GM19328 (cell line): Measurements from ENCODE around the gene LRMDA.

ENCODE experiments used
- ATAC-seq: cut with Tn5 transposase; IDR thresholded peaks from one replicate; pipeline ENCODE4 v1.9.1; 2021; ENCODE audit warnings: mild to moderate bottlenecking, moderate library complexity; ENCODE audit not compliant: unreplicated experiment

LRMDA gene

DNA sequence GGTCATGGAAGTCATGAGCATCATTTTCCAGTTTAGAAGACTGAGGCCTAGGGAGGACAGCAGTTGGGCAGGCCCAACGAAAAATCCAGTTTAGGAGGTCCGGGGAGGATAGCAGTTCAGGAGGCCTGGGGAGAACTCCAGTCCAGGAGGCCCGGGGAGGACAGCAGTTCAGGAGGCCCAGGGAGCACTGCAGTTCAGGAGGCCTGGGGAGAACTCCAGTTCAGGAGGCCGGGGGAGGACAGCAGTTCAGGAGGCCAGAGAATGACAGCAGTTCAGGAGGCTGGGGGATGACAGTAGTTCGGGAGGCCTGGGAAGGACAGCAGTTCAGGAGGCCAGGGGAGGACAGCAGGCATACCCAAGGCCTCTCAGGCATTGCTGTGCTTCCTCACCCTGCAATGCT is 453.4 kb downstream of the LRMDA start:
- ATAC-seq: no peak

DNA sequence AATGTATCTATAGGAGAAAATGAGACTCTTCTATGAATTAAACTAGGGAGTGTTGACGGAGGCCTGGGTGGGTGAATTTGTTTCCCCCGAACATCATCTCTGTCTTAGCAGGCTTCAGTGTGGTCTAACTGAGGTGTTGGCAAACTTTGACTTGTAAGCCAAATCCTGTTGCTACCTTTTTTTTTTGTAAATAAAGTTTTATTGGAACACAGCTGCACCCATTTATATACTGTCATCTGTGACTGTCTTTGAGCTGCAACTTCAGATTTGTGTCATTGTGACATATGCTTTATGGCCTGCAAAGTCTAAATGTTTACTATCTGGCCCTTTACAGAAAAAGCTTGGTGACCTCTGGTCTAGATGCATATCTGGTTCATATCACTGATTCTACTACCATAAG is 455.9 kb downstream of the LRMDA start:
- no peak for ATAC-seq

DNA sequence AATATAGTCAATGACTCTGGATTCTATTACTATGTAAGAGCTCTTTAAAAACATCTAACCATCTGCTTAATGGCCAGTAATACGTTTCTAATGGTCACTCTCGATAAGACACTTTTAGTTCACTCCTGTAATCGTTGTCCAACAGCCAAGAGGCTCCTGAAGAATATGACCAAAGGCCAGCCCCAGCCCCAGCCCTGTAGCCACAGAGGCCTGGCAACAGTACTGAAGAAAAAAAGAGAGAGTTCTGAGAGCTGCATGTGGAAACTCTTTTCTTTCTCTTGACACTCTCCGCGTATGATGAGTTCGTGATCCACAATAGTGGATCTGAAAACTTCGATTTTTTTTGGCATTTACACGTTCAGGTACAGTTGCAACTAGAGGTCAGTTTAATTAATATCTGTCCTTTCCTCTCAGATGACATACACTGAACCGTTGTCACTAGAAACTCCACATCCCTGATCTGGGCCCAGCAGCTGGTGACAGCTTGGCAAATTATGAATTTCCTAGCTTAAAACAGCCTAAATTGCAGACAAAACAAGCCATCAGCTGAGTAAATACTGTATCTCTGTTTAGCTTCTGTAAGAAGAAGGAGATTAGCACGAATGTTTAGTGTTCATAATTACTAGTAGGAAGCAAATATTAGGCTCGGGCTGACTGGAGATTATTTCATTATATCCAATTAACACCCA is 456.7 kb downstream of the LRMDA start:
- ATAC-seq: no peak

DNA sequence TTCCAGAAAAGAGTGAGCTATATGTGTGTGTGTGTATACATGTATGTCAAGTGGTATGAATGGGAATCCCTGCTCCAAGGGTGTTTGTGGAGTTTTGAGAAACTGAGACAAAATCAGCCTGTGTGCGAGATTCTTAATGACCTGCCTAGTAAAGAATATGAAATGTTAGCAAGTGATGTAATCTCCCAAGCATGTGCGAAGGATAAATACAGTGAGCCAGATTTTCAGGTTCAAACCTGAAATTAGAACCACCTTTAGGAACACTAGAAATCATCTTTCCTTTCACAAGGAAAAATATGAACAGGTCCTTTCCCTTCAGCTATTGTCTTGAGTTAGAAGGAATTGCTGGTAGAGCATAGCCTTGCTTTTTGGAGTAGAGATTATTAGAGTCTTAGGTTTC is 457.6 kb downstream of the LRMDA start:
- ATAC-seq: no peak

DNA sequence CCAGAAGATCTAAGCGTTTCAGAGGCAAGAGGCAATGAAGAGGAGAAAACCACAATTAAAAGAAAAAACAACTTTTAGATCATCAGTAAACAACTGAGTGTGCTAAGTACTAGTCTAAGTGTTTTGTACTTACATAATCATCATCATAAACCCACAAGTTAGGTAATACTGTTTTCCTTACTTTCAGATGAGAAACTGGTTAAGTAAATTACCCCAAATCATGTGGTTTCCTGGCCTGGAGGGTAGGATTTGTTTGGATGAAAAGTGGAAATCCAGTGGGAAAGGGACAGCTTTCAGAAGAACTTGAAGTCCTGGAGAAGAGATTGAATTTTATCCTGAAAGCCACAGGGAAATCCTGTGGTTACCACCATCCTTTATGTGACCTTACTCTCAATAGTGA is 463.3 kb downstream of the LRMDA start:
- ATAC-seq: no peak

DNA sequence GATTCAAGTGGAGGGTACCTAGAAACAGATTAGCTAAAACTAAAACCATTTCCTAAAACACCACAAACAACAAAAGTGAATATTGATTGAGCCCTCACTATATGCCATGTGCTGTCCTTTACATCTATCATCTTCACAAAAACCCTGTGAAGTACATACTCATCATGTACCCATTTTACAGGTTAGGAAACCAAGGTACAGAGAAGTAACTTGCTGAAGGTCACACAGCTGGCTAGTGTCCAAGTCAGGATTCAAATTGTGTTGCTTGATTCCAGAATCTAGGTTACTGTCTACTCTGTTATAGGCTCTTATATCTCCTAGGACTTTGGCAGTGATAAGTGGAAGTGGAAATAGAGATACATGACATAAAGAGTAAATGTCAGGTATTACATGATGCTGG is 463.8 kb downstream of the LRMDA start:
- ATAC-seq: no peak

DNA sequence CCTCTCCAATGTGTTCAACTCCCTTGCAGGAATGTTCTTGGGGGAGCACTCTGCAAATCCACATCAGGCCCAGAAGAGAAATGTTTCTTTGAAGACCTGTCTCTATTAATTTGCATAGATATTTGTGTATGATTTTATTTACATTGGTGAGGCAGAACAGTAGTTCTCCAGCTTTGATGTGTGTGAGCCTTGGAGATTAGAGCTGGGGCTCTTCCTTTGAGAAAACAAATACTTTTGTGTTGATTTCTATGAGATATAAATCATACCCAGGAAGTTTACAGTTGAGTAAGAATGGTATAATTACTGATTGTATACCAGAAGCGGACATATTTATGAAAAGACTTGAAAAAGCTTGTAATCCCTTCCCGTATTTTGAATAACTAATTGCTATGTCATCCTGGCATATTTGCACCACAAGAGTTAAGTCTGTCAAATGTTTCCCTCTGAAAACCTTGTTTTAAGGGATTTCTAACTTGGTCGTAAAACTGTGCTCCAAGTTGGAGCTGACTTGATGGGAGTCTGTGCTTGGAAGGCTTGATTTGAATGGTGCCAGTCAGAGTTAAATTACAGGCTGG is 468.5 kb downstream of the LRMDA start:
- ATAC-seq: no peak

DNA sequence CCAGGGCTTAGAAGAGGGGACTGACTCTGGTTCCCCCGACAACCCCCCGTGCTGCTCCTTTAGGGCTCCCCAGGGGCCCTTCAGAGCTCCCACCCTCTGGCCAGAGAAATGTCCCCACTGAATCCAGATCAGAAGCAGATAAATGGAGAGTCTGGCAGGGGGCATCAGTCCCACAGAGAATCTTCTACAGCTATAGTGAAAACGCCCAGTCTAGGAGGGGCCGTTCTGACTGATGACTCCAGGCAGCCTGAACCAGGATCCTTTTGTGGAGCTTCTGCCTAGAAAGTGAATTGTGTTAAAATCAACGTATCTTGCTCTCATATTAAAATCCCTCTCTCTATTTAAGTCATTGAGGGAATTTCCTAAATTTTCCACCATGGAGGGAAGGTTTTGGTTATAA is 471.4 kb downstream of the LRMDA start:
- no peak for ATAC-seq

DNA sequence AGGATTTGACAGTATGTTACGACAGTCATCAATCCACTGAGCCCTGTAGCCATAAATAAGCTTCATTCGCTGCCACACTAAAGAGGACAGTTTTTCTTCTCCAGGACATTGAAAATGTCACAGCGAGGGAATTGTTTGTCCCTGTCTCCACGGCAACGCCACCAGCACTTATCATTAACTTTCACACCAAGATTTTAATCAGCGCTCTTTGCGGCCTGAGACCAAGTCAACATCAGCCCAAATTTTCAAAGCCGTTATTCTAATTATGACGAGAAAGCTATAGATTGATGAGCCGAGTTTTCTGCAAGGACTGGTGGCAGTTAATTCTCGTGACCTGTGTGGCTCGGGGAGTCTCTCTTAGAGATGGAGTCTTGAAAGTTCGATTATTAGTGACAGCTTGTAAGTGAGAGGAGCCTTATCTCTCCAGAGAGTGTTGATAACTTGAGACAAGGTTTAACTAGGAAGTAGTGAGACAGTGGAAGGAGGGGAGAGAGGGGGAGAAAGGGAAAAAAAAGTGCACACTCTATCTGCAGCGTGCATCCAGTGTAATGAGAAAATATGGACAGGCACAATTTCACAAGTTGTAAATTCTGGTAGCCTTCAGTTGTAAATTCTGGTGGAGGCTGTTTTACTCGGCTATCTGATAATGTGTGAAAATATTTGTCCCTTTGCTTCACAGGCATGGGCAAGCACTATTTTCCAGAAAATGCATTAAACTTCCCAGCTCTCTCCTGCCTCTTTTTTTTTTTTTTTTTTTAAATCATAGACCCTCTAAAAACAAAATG is 473.3 kb downstream of the LRMDA start:
- no peak for ATAC-seq

DNA sequence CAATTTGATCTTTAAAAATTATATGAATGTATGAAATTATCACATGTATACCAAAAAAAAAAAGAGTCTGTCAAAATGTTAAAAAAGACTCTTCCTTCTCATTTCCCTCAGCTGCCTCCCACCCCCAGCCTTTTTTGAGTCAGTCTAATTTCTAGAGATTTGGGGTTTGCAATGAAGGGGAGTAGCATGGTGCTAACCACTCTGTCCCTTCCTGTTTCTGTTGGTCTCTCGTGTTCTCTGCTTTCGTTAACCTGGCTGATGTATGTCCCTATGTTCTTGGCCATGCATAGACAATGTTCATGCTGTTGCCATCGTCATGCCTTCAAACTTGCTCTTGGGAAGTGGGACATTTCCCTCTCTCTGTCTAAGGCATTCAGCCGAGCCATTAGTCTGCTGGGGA is 474.1 kb downstream of the LRMDA start:
- no peak for ATAC-seq

DNA sequence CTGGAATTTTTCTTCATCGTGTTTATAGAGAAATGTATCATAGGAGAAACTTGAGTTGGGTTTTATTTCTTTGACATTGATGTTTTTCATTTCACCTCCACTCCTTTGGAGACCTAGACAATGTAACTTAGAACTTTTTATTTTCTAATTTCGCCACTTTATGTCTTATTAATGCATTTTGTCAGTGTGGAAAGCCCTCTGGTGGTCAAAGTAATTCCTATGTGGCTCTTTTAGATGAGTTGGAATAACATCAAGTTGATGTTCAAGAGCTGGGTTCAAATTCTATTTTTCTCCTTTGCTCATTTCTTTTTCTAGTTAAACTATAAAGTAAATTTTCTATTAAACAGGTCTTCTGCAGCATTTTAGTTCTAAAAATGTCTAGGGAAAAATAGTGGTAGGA is 478.6 kb downstream of the LRMDA start:
- ATAC-seq: no peak

DNA sequence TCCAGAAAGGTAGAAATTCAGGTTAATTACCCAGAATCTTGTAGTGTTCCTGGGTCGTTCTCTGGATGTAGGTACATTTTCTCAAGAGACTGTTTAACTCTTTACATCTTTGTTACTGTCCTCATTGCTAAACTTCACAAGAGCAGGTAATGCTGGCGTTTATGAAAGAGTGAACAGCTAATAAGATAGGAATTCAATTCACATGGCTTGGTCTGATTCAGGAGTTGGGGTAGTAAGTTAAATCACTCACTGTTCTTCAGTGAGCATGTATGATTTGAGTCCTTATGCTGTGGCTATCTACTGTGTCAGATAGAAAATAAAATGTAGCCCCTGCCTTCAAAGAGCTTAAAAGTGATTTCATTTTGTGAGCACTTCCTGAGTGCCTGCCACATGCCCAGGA is 480.0 kb downstream of the LRMDA start:
- ATAC-seq: no peak

DNA sequence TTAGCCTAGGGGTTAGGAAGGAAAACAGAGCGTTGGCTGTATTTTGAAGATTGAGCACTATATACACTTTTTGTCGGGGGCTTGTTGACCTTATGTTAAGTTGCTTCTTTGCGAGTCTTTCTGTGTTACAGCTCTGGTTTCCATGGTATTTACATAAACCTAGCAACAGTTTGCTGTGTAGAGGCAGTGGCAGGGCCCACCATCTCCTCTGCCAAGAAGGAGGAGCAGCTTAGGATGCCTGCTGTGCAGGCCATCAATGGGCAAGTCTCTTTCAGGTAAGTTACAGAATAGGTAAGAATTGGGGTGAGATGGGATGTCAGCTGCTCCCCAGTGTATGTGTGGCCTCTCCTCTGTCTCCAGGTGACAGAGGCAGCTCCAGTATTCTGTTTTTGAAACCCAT is 485.5 kb downstream of the LRMDA start:
- ATAC-seq: no peak

DNA sequence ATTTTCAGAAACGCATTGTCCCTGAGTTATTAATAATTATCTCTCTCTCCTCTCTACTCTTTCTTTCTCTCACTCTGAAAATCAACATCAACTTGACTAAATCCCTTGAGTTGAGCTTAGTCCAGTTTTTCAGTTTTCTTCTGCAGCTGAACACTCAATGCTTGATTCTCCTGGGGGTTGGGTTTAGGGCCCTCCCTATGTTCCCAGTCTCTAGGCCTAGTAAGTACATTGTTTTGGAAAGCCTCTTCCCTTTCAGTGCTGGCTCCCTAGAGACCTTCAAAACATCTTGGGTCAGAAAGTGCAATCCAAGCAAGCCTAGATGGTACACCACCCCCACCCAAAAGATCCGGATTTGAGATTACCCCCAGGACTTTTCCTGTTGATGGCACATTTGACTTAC is 488.5 kb downstream of the LRMDA start:
- ATAC-seq: no peak

DNA sequence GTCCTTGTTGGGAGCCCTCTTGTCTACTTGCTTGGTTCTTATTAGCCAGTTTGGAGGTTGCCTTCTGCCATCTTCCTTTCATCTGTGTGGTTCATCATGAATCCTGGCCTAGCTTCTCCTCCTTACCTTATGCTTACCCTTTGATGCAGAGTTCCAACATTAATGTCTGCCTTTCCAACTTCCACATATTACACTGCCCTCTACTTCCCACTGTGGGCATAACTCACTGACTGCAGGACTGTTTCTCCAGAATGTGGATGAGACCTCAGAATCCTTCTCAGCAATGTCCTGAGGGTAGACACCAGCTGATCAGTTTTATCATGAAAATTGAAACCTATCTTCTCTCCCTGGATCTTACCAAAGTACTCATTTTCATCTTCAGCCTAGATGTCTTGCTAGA is 491.0 kb downstream of the LRMDA start:
- no peak for ATAC-seq

DNA sequence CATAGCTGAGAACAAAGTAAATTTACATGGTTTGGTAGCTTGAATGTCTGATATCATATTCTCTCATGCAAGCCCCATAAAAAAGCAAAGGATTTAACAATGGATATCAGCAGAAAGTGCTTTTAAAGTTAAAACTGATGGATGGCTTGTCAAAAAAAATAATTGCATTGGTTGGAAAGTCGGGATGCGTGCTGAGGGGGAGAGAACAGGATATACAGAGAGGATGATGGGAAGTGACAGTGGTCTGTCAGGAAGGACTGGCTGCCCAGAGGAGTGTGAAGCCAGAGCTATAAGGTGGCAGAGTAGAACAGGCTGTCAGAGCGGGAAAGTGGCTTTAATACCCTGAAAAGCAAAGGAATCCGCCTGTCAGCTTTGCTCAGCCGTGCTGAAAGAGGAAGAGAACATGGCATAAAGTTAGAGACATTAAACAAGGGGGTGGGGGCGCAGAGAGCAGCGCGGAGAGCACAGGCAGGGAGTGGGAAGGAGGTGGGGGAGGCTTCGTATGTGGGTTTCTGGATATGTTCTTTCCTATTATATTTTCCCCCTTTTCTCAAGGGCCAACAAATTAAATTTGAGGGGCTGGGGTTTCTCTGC is 493.0 kb downstream of the LRMDA start:
- no peak for ATAC-seq

DNA sequence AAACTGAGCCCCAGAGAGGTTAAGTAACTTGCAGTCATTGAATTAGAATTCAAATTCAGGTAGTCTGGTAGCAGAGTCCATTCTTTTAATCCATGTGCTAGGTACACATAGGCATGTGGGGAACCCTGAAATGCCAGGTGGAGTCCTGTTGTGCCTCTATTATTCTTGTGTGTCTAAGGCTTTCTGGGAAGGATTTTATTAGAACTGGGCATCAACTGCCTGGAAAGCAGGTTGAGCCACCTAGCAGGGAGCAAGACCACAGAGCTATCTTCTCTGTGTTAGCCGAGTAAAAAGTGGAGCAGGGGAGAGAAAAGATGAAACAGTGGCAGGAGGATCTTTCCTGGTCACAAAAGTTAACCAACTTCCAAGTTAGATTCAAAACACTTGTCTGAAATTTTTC is 494.6 kb downstream of the LRMDA start:
- no peak for ATAC-seq

DNA sequence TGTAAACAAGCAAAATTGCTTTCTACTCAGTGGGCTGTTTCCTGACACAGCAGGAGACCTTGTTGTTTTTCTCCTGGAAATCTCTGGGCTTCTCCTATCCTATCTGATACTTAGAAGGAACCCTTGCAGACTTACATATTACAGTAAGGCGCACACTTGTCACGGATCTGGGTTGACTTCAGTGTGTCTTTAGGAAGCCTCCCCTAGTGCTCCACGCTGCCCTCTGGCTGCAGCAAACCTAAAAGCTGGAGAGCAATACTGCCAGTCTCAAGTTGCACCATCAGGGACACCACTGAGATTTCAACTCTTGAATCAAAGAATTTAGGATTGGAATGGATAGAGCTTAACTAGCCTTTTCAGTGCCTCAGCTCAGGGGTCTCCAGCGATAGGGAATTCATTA is 495.3 kb downstream of the LRMDA start:
- ATAC-seq: no peak

DNA sequence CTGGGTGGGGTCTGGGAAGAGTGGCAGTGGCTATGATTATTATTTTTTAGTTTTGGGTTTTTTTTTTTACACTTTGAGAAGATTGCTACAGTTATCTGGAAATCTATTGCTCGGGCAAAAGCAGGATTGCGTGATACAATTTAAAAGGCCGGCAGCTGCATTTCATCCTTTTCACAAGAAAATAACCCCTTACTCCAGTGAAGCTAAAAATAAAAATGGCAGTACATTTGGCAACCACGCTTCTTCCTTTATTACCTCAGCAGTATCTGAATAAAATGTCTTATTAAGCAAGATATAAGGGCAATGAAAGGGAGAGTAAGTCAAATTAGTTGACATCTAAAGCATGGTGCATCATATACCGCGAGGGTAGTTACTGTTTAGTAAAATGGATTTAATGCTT is 496.8 kb downstream of the LRMDA start:
- no peak for ATAC-seq

DNA sequence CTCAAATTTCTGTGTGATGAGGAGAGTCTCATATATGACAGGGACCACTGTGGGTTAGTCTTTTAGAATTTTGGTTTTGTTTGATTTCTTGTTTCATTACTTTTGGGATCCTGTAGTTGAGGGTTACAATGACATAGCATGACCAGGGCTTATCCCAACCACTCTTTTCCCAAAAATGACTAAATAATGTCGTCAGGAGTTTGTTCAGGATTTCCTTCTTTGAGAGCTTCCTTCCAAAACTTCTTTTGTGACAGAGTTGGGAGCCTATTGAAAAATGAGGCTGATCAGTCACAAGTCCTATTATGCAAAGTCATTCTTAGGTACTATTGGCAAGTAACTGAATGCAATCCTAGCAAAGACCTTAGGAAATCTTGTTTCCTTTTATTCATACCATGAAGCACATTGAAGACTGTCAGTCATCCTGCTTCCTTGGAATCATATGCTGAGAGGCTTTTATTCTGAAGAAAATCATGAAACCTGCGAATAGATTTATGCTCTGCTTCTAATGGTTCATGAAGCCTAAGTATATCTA is 498.3 kb downstream of the LRMDA start:
- no peak for ATAC-seq

DNA sequence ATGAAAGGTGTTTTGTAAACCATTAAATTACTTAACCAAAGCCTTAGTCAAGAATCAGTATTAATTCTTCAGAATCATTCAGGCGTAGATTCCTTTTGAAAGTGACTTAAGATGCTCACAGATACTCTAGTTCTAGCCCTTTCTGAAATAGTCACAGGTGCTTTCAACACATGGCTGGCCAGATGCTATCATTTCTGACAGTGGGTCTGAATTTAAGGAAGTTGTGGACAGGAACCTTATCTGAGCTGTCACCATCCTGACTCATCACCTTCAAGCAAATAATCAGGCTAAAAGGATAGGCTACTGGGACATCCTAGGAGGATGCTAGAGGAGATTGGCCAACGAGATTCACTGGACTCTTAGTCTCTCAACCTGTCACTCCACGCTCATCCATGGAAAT is 501.5 kb downstream of the LRMDA start:
- no peak for ATAC-seq

DNA sequence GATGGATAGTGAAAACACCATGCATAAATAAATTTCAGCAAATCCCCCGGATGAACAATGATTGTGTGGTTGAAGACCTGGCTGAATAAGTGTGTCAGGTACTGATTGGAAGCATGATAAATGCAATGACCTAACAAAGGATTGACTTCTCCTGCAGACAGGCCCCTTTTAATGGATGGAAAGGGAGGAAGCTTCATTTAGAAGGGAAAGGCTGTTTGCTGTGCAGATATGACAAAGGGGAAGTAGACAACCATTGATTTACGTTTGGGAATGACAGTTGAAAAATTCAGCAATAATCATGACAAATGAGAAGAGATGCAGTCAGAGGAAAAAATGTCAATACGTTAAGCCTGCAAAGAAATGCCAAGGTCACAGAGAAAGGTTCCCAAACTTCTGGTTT is 503.8 kb downstream of the LRMDA start:
- no peak for ATAC-seq
